ENCODE data around the gene LRRC46.

DNA sequence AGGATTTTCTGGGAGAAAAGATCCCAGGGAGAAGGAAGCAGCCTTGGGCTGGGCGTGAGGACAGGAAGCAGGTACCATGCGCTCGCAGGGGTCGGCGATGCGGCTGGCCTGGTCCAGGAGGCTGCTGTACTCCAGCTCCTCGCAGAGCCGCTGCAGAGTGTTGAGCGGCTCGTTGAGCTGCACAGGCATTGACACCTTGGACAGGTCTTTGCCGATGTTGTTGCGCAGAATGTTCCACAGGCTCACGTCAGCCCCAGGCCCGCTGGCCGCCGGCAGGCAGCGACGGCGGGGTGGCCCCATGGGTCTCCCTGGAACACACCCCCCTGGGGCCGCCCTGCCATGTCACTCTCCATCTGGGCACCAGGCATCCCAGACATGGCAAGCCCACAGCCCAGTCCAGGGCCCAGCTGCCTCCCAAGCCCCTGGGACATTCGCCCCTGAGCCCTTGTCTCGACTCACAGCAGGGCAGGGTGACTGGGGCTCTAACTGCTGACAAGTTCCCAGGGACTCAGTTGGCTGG, 17.9 kb upstream of the LRRC46 start:
- no peak for TF ChIP-seq EZH2 (IDR thresholded peaks at IDR 0.05; ENCODE audit: insufficient read depth, poor library complexity, severe bottlenecking)
- no peak for TF ChIP-seq EZH2phosphoT487 (IDR thresholded peaks at IDR 0.05; ENCODE audit: insufficient read depth, low read depth)
